Neuronal stem cell (in vitro differentiated cells): ENCODE data around the gene CDK5.
"Not testable (repeated sequence)": the region's sequence is repeated elsewhere in the genome, so short reads cannot be mapped to it uniquely, and the experiment has no call there.

Source experiments
- DNase-seq: peaks from one replicate; pipeline ENCODE4 v3.0.0-alpha.2; 2013; ENCODE audit warnings: low spot score
- H2AFZ ChIP-seq: one replicate; pipeline ENCODE4 v1.6.1; 2013; ENCODE audit warnings: mild to moderate bottlenecking, low read length, inconsistent platforms
- H2AK5ac ChIP-seq: 2 replicates; pipeline ENCODE4 v1.6.1; 2013; ENCODE audit warnings: low read depth, mild to moderate bottlenecking, inconsistent platforms, low read length, moderate library complexity, mixed read lengths
- H2BK120ac ChIP-seq: 2 replicates; pipeline ENCODE4 v1.6.1; 2013; ENCODE audit warnings: low read depth, mild to moderate bottlenecking, inconsistent platforms, low read length, moderate library complexity, mixed read lengths
- H2BK12ac ChIP-seq: one replicate; pipeline ENCODE4 v1.6.1; 2013; ENCODE audit warnings: low read length, inconsistent platforms
- H2BK15ac ChIP-seq: 2 replicates; pipeline ENCODE4 v1.6.1; 2013; ENCODE audit warnings: mild to moderate bottlenecking, low read length, inconsistent platforms, mixed read lengths
- H2BK5ac ChIP-seq: one replicate; pipeline ENCODE4 v1.6.1; 2013; ENCODE audit warnings: inconsistent platforms, mild to moderate bottlenecking, low read length, moderate library complexity
- H3K14ac ChIP-seq: one replicate; pipeline ENCODE4 v1.6.1; 2013; ENCODE audit warnings: low read length, inconsistent platforms
- H3K18ac ChIP-seq: 2 replicates; pipeline ENCODE4 v1.6.1; 2013; ENCODE audit warnings: low read length, inconsistent platforms
- H3K23ac ChIP-seq: 2 replicates; pipeline ENCODE4 v1.6.1; 2013; ENCODE audit warnings: low read depth, mild to moderate bottlenecking, mixed read lengths, low read length, inconsistent platforms; ENCODE audit not compliant: poor library complexity
- H3K27ac ChIP-seq: replicated peaks from 3 replicates; pipeline ENCODE4 v1.5.1; 2013; ENCODE audit warnings: low read length, inconsistent platforms
- H3K27me3 ChIP-seq, 3 experiments: 2 replicates each; pipeline ENCODE4 v1.6.1; 2013; ENCODE audit warnings: low read length in 3 of 3, mild to moderate bottlenecking in 2 of 3, inconsistent platforms in 1 of 3, low read depth in 1 of 3, mixed read lengths in 1 of 3, moderate library complexity in 1 of 3; ENCODE audit not compliant: control insufficient read depth in 3 of 3, insufficient read depth in 3 of 3
- H3K36me3 ChIP-seq, 2 donors: replicated peaks in 1 of 2; 2 replicates each; pipeline ENCODE4 v1.6.1; 2013; ENCODE audit warnings: low read length in 2 of 2; ENCODE audit not compliant: control insufficient read depth in 2 of 2, insufficient read depth in 2 of 2
- H3K4ac ChIP-seq: 2 replicates; pipeline ENCODE4 v1.6.1; 2013; ENCODE audit warnings: inconsistent platforms, mild to moderate bottlenecking, low read length, moderate library complexity
- H3K4me1 ChIP-seq, 2 donors: 1 replicate in 1 of 2; 2 replicates in 1 of 2; pipeline ENCODE4 v1.6.1; 2013; ENCODE audit warnings: low read length in 2 of 2, low read depth in 1 of 2; ENCODE audit not compliant: control insufficient read depth in 2 of 2, insufficient read depth in 1 of 2
- H3K4me2 ChIP-seq: one replicate; pipeline ENCODE4 v1.6.1; 2013; ENCODE audit warnings: mild to moderate bottlenecking, low read length, inconsistent platforms; ENCODE audit not compliant: insufficient read depth, poor library complexity, severe bottlenecking
- H3K4me3 ChIP-seq, 2 donors: 2 replicates each; pipeline ENCODE4 v1.5.1; 2013; ENCODE audit warnings: low read length in 2 of 2, mild to moderate bottlenecking in 2 of 2, inconsistent platforms in 1 of 2, moderate library complexity in 1 of 2
- H3K79me1 ChIP-seq: one replicate; pipeline ENCODE4 v1.6.1; 2013; ENCODE audit warnings: low read depth, mild to moderate bottlenecking, inconsistent platforms, low read length, moderate library complexity
- H3K9ac ChIP-seq: one replicate; pipeline ENCODE4 v1.6.1; 2013; ENCODE audit warnings: mild to moderate bottlenecking, low read depth, low read length, inconsistent platforms; ENCODE audit not compliant: poor library complexity
- H3K9me3 ChIP-seq, 2 donors: replicated peaks in 1 of 2; 2 replicates each; pipeline versions ENCODE3 to v1.6.1; 2013; ENCODE audit warnings: low read length in 2 of 2, mild to moderate bottlenecking in 2 of 2, inconsistent platforms in 1 of 2, low read depth in 1 of 2, mixed read lengths in 1 of 2, moderate library complexity in 1 of 2; ENCODE audit not compliant: control insufficient read depth in 2 of 2, insufficient read depth in 1 of 2
- H4K8ac ChIP-seq: one replicate; pipeline ENCODE4 v1.6.1; 2013; ENCODE audit warnings: low read depth, mild to moderate bottlenecking, inconsistent platforms, low read length, moderate library complexity
- H4K91ac ChIP-seq: one replicate; pipeline ENCODE4 v1.6.1; 2013; ENCODE audit warnings: low read length, low read depth, mild to moderate bottlenecking, inconsistent platforms; ENCODE audit not compliant: poor library complexity
- WGBS, 2 donors: extraction: QIAGEN DNeasy Blood & Tissue Kit; methylation state at CpG; one replicate each; pipeline ENCODE4 v1.1.7; 2013; ENCODE audit warnings: missing lambda C conversion rate in 2 of 2, mixed read lengths in 1 of 2; ENCODE audit not compliant: insufficient read length in 2 of 2, insufficient replicate concordance in 1 of 2; ENCODE audit errors: extremely low coverage in 2 of 2; 5-methylcytosine and 5-hydroxymethylcytosine counted together

CDK5 gene

GRCh38 chr7:151011616-151012015, 46.1 kb downstream of the CDK5 start:
- not testable (repeated sequence) for H2BK12ac ChIP-seq, H3K18ac ChIP-seq, H2BK120ac ChIP-seq, H3K36me3 ChIP-seq, H4K8ac ChIP-seq, H2BK5ac ChIP-seq, H2AK5ac ChIP-seq, H4K91ac ChIP-seq, H3K23ac ChIP-seq, H3K4ac ChIP-seq, H3K9me3 ChIP-seq, DNase-seq, H3K27me3 ChIP-seq, H3K79me1 ChIP-seq, H3K4me3 ChIP-seq, H2AFZ ChIP-seq, H3K14ac ChIP-seq, H3K4me2 ChIP-seq, H3K27ac ChIP-seq, H2BK15ac ChIP-seq, H3K9ac ChIP-seq
- WGBS, 2 donors = no CpG with 5 or more reads among the region's 12 CpGs
- H3K4me1 ChIP-seq = peaks cover 19 to 36% of the 10 kb centered on the region in 2 donors

- H2BK5ac ChIP-seq = peak overlapping the region; percentile 94
- no peak overlapping the region for H3K27ac ChIP-seq
- H3K79me1 ChIP-seq = peaks cover 2% of the 10 kb centered on the region
- peak overlapping the region; percentile 84 for H2BK120ac ChIP-seq
- no peak overlapping the region for H4K91ac ChIP-seq
- H3K4me3 ChIP-seq = no peak overlapping the region
- H3K4me2 ChIP-seq = peak overlapping the region; percentile 19
- no peak overlapping the region for H2AFZ ChIP-seq
- peaks cover 19 to 36% of the 10 kb centered on the region in 2 donors for H3K4me1 ChIP-seq
- H3K27me3 ChIP-seq = no peaks in the 10 kb centered on the region
- no peaks in the 10 kb centered on the region for H3K9me3 ChIP-seq
- H3K9ac ChIP-seq = peak overlapping the region; percentile 88
- H3K4ac ChIP-seq = no peak overlapping the region
- peak overlapping the region; percentile 100 for H2BK12ac ChIP-seq
- WGBS, 2 donors = no CpG with 5 or more reads among the region's 1 CpG
- H3K36me3 ChIP-seq = peaks cover 0 to 5% of the 10 kb centered on the region in 2 donors
- no peak for DNase-seq
- H3K14ac ChIP-seq = no peak overlapping the region
- H3K18ac ChIP-seq = peak overlapping the region; percentile 89
- peak overlapping the region; percentile 98 for H2BK15ac ChIP-seq
- no peak overlapping the region for H4K8ac ChIP-seq
- H3K23ac ChIP-seq = no peak overlapping the region
- H2AK5ac ChIP-seq = peak overlapping the region; percentile 99
Observed at GRCh38 chr7:151011097-151011409, 46.6 kb downstream of the CDK5 start.

GRCh38 chr7:151010307-151011096, 47.2 kb downstream of the CDK5 start:
- Histone ChIP-seq H3K4me1 (peaks cover 19 to 36% of the 10 kb centered on the region in 2 donors), H3K9ac (peak overlapping the region; percentile 88), H2AK5ac (peak overlapping the region; percentile 99), H2AFZ (peak overlapping the region; percentile 74), H3K9me3 (no peaks in the 10 kb centered on the region), H2BK120ac (peak overlapping the region; percentile 99), H2BK15ac (peak overlapping the region; percentile 98), H3K18ac (peak overlapping the region; percentile 98), H3K4me2 (peak overlapping the region; percentile 32), H3K79me1 (peaks cover 2% of the 10 kb centered on the region), H4K8ac (peak overlapping the region; percentile 68), H3K4ac (peak overlapping the region; percentile 97), H3K14ac (peak overlapping the region; percentile 97), H3K23ac (peak overlapping the region; percentile 83), H3K27me3 (no peaks in the 10 kb centered on the region), H4K91ac (peak overlapping the region; percentile 93), H2BK5ac (peak overlapping the region; percentile 94), H3K36me3 (peaks cover 0 to 5% of the 10 kb centered on the region in 2 donors), H3K4me3 (peak overlapping the region in 1 of 2 donors; percentile 70), H2BK12ac (peak overlapping the region; percentile 100), H3K27ac (no peak overlapping the region)
- no CpG with 5 or more reads among the region's 18 CpGs for WGBS, 2 donors
- no peak for DNase-seq

GRCh38 chr7:151010037-151010306, 47.7 kb downstream of the CDK5 start:
- H3K79me1 ChIP-seq = peaks cover 2% of the 10 kb centered on the region
- H2BK12ac ChIP-seq = peak overlapping the region; percentile 46
- H2BK5ac ChIP-seq = peak overlapping the region; percentile 94
- peak overlapping the region; percentile 99 for H2BK120ac ChIP-seq
- H2AK5ac ChIP-seq = peak overlapping the region; percentile 99
- H3K4me1 ChIP-seq = peaks cover 19 to 36% of the 10 kb centered on the region in 2 donors
- peak overlapping the region in 1 of 2 donors; percentile 23 for H3K4me3 ChIP-seq
- H3K4ac ChIP-seq = peak overlapping the region; percentile 94
- peak overlapping the region; percentile 97 for H3K14ac ChIP-seq
- peak overlapping the region; percentile 98 for H2BK15ac ChIP-seq
- DNase-seq = no peak
- peak overlapping the region; percentile 74 for H2AFZ ChIP-seq
- H3K18ac ChIP-seq = peak overlapping the region; percentile 98
- peak overlapping the region; percentile 76 for H3K9ac ChIP-seq
- H3K9me3 ChIP-seq = no peaks in the 10 kb centered on the region
- H3K27me3 ChIP-seq = no peaks in the 10 kb centered on the region
- H3K4me2 ChIP-seq = no peak overlapping the region
- peak overlapping the region; percentile 68 for H4K8ac ChIP-seq
- WGBS, 2 donors = no CpG with 5 or more reads among the region's 7 CpGs
- peak overlapping the region; percentile 93 for H4K91ac ChIP-seq
- no peak overlapping the region for H3K27ac ChIP-seq
- peak overlapping the region; percentile 83 for H3K23ac ChIP-seq
- peaks cover 0 to 5% of the 10 kb centered on the region in 2 donors for H3K36me3 ChIP-seq
